Lung (tissue), 12 donors: ENCODE data around the gene KRTAP12-4. TPM values are rescaled to one million over a fixed set of nuclear protein-coding genes. Genes with fewer than 3 reads are reported as not detected.
"Not testable (repeated sequence)": the region's sequence is repeated elsewhere in the genome, so short reads cannot be mapped to it uniquely, and the experiment has no call there.

Experiments used
- ATAC-seq: fragments of 200-7000 bp; cut with Tn5 transposase; one replicate; pipeline ENCODE4 v1.9.1; 2020; ENCODE audit warnings: moderate number of reproducible peaks; ENCODE audit not compliant: insufficient read depth, low FRiP score
- DNase-seq, 3 donors: peaks; one replicate each; pipeline ENCODE4 v3.0.0-alpha.2; 2013 to 2017
- H3K27ac ChIP-seq, 2 donors: one replicate each; pipeline ENCODE4 v1.5.1; 2013; ENCODE audit warnings: mild to moderate bottlenecking in 2 of 2, moderate library complexity in 2 of 2, control low read depth in 1 of 2, inconsistent platforms in 1 of 2, low read depth in 1 of 2, low read length in 1 of 2
- H3K27me3 ChIP-seq, 3 donors: one replicate each; pipeline ENCODE4 v1.5.1; 2013; ENCODE audit warnings: low read length in 2 of 3; ENCODE audit not compliant: control insufficient read depth in 3 of 3, insufficient read depth in 3 of 3
- H3K36me3 ChIP-seq, 4 donors: one replicate each; pipeline ENCODE4 v1.5.1; 2013; ENCODE audit warnings: low read length in 4 of 4, mild to moderate bottlenecking in 1 of 4, moderate library complexity in 1 of 4; ENCODE audit not compliant: control insufficient read depth in 4 of 4, insufficient read depth in 4 of 4
- H3K4me1 ChIP-seq, 5 donors: one replicate each; pipeline ENCODE4 v1.5.1; 2013; ENCODE audit warnings: low read length in 5 of 5, mild to moderate bottlenecking in 2 of 5, moderate library complexity in 1 of 5; ENCODE audit not compliant: control insufficient read depth in 5 of 5, insufficient read depth in 5 of 5
- H3K4me3 ChIP-seq: one replicate; pipeline ENCODE4 v1.5.1; 2013; ENCODE audit warnings: mild to moderate bottlenecking, control low read depth, moderate library complexity
- H3K9ac ChIP-seq, 2 donors: one replicate each; pipeline ENCODE4 v1.5.1; 2013; ENCODE audit warnings: low read length in 2 of 2, control low read depth in 1 of 2; ENCODE audit not compliant: insufficient read depth in 1 of 2
- H3K9me3 ChIP-seq, 4 donors: one replicate each; pipeline ENCODE4 v1.5.1; 2013; ENCODE audit warnings: low read length in 3 of 4, mild to moderate bottlenecking in 1 of 4, moderate library complexity in 1 of 4; ENCODE audit not compliant: control insufficient read depth in 4 of 4, insufficient read depth in 3 of 4
- CTCF ChIP-seq: IDR thresholded peaks from 2 replicates; pipeline ENCODE4 v1.5.1; 2012; ENCODE audit warnings: mild to moderate bottlenecking; ENCODE audit errors: control extremely low read depth, extremely low read depth
- WGBS, 2 donors: extraction: QIAGEN DNeasy Blood & Tissue Kit; methylation state at CpG; one replicate each; pipeline ENCODE4 v1.1.7; 2013; 5-methylcytosine and 5-hydroxymethylcytosine counted together
- polyA plus RNA-seq, 2 donors: library from polyadenylated mRNA; stranded (reverse); fragments of 200-250 nt; gene quantifications; one replicate each; pipeline ENCODE4 v1.2.1, GENCODE V29; 2013
- total RNA-seq, 2 donors: library from RNA; depleted of rRNA in 1 of 2; stranded (reverse); fragments of >200 nt in 1 of 2; gene quantifications; one replicate each; pipeline ENCODE4 v1.2.1, GENCODE V29; 2014 to 2021
- donor health status: control.
- donor health status: control.
- donor health status: Bipolar disorder and iron deficiency.
- donor health status: healthy.
- donor health status: DM: yes; HTN: yes; CAD: no.

The KRTAP12-4 gene
- total and polyA plus RNA-seq, 4 donors, result not detected

GRCh38 chr21:44644878-44645277, 9.6 kb downstream of the KRTAP12-4 start:
- H3K4me3 ChIP-seq, result no peak overlapping the region
- TF ChIP-seq CTCF, result no peak
- no peaks in the 10 kb centered on the region for H3K4me1 ChIP-seq
- H3K9me3 ChIP-seq, result peaks cover 0 to 16% (median 6%) of the 10 kb centered on the region in 4 donors
- H3K36me3 ChIP-seq, result no peaks in the 10 kb centered on the region
- H3K27ac ChIP-seq, result no peak overlapping the region
- H3K27me3 ChIP-seq, result no peaks in the 10 kb centered on the region
- no peak overlapping the region for H3K9ac ChIP-seq
- no peak for DNase-seq
- WGBS, 2 donors, result 48 to 50% methylated on average over 2 of the region's 2 CpGs
- ATAC-seq, result no peak

- H3K4me1 ChIP-seq, result no peaks in the 10 kb centered on the region
- no peak for TF ChIP-seq CTCF
- no peak for ATAC-seq
- WGBS, 2 donors, result 63 to 76% methylated on average over 14 of the region's 14 CpGs
- no peak overlapping the region for H3K4me3 ChIP-seq
- no peaks in the 10 kb centered on the region for H3K27me3 ChIP-seq
- peak in 2 of 3 donors; percentile 11 to 30 for DNase-seq
- no peak overlapping the region for H3K27ac ChIP-seq
- no peaks in the 10 kb centered on the region for H3K36me3 ChIP-seq
- peaks cover 0 to 17% (median 6%) of the 10 kb centered on the region in 4 donors for H3K9me3 ChIP-seq
- no peak overlapping the region for H3K9ac ChIP-seq
Measured at GRCh38 chr21:44643741-44644310, 10.6 kb downstream of the KRTAP12-4 start.

- H3K9me3 ChIP-seq, result peaks cover 0 to 17% (median 6%) of the 10 kb centered on the region in 4 donors
- H3K27me3 ChIP-seq, result no peaks in the 10 kb centered on the region
- no peak overlapping the region for H3K4me3 ChIP-seq
- no peak overlapping the region for H3K9ac ChIP-seq
- 83 to 86% methylated on average over 5 of the region's 5 CpGs for WGBS, 2 donors
- H3K4me1 ChIP-seq, result peaks cover 0 to 5% (median 0%) of the 10 kb centered on the region in 5 donors
- TF ChIP-seq CTCF, result no peak
- H3K36me3 ChIP-seq, result no peaks in the 10 kb centered on the region
- no peak for ATAC-seq
- H3K27ac ChIP-seq, result no peak overlapping the region
- no peak for DNase-seq
Measured at GRCh38 chr21:44640761-44641160, 13.7 kb downstream of the KRTAP12-4 start.

- Histone ChIP-seq H3K4me1 (peaks cover 0 to 5% (median 0%) of the 10 kb centered on the region in 5 donors), H3K27me3 (peaks cover 0 to 3% (median 0%) of the 10 kb centered on the region in 3 donors), H3K9ac (no peak overlapping the region), H3K36me3 (no peaks in the 10 kb centered on the region), H3K4me3 (no peak overlapping the region), H3K9me3 (peaks cover 0 to 17% (median 3%) of the 10 kb centered on the region in 4 donors), H3K27ac (no peak overlapping the region)
- no peak for DNase-seq
- no peak for ATAC-seq
- 88 to 90% methylated on average over 12 of the region's 12 CpGs for WGBS, 2 donors
- TF ChIP-seq CTCF, result no peak
Measured at GRCh38 chr21:44639331-44639655, 15.2 kb downstream of the KRTAP12-4 start.

GRCh38 chr21:44638506-44639330, 15.7 kb downstream of the KRTAP12-4 start:
- not testable (repeated sequence) for H3K27ac ChIP-seq, H3K27me3 ChIP-seq, H3K9ac ChIP-seq, DNase-seq, H3K4me1 ChIP-seq, ATAC-seq, H3K4me3 ChIP-seq, H3K36me3 ChIP-seq
- WGBS, 2 donors, result 79 to 83% methylated on average over 20 to 21 of the region's 21 CpGs
- H3K9me3 ChIP-seq, result peaks cover 0 to 13% (median 3%) of the 10 kb centered on the region in 4 donors
